ENCODE data around the gene ZBTB40.

DNA sequence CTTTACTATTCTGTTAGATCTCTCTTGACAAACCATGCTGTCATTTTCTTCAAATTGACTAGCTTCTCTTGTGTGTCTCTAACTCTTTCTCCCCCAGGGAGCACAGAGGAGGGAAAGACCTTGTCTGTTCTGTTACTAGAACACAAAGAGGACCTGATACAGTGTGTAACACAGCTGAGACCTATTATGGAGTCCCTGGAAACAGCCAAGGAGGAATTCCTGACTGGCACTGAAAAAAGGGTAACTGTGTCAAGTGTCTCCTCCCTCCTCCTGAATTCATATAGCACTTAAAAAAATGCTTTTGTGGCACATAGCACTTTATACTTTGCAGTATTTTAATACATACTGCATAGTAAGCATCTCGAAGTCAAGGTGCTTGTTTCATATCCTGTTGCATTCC, 50.6 kb downstream of the ZBTB40 start:
- no peak for TF ChIP-seq CTCF (IDR thresholded peaks at IDR 0.05 in 2 of 3, conservative IDR thresholded peaks at IDR 0.05 in 1 of 3; ENCODE audit: control insufficient read depth in 2 of 3, extremely low read depth in 1 of 3, insufficient read depth in 1 of 3, low read depth in 3 of 3, low read length in 3 of 3)
- TF ChIP-seq HDAC6 (IDR thresholded peaks at IDR 0.05; ENCODE audit: unreplicated experiment): no peak
- TF ChIP-seq, protein P1, sequence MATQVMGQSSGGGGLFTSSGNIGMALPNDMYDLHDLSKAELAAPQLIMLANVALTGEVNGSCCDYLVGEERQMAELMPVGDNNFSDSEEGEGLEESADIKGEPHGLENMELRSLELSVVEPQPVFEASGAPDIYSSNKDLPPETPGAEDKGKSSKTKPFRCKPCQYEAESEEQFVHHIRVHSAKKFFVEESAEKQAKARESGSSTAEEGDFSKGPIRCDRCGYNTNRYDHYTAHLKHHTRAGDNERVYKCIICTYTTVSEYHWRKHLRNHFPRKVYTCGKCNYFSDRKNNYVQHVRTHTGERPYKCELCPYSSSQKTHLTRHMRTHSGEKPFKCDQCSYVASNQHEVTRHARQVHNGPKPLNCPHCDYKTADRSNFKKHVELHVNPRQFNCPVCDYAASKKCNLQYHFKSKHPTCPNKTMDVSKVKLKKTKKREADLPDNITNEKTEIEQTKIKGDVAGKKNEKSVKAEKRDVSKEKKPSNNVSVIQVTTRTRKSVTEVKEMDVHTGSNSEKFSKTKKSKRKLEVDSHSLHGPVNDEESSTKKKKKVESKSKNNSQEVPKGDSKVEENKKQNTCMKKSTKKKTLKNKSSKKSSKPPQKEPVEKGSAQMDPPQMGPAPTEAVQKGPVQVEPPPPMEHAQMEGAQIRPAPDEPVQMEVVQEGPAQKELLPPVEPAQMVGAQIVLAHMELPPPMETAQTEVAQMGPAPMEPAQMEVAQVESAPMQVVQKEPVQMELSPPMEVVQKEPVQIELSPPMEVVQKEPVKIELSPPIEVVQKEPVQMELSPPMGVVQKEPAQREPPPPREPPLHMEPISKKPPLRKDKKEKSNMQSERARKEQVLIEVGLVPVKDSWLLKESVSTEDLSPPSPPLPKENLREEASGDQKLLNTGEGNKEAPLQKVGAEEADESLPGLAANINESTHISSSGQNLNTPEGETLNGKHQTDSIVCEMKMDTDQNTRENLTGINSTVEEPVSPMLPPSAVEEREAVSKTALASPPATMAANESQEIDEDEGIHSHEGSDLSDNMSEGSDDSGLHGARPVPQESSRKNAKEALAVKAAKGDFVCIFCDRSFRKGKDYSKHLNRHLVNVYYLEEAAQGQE (IDR thresholded peaks at IDR 0.05; ENCODE audit: low read depth, low read length): no peak
- TF ChIP-seq CHD2 (IDR thresholded peaks at IDR 0.05; ENCODE audit: borderline replicate concordance, low read depth, low read length): no peak

All from GM12878 (cell line).